ENCODE data around the gene SLC41A1. TPM values are rescaled to one million over a fixed set of nuclear protein-coding genes. Genes with fewer than 3 reads are reported as not detected.

Gene SLC41A1
- total and polyA plus RNA-seq, 12 donors = 97.0 to 566 (median 303) TPM

DNA sequence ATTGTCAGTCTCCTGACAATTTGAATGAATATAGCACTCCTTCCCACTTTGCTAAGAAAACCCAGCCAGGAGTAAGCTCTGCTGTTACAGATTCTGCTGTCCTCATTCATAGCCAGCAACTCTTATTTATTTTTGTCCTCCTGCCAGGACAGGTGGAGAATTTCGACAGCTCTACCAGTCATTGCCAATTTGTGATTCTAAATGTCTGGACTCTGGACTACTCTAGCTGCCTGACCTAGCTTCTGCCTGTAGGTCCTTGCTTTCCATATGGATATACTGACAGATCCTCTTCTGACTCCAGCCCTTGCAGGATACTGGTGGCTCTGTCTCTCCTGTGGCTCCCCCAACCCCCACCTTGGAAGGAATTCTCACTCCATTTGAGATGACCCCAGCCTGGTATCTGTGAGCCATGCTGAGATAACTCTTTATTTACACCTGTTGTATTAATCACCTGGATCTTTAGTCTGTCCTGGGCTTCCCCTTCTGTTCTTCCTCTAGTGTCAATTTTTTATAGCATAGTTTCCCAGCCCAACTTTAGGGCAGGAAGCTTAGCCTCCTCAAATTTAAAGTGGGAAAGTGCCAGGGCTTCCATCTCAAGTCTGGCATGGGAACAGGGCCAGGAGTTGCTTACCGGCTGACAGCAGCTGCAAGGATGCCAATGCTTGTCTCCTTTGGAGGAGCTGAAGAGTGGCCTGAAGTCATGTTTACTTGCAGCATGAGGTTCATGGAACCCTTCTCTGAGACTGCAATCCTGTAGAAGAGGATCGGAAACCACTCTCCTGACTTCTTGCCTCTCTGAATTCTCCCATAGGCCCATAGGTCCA is 30.2 kb upstream of the SLC41A1 start:
- Histone ChIP-seq H3K27me3 (no peaks in the 10 kb centered on the region), H3K4me3 (no peak overlapping the region), H3K4me1 (peaks cover 0 to 31% (median 14%) of the 10 kb centered on the region in 9 donors), H3K36me3 (peaks cover 0 to 3% (median 0%) of the 10 kb centered on the region in 9 donors), H3K9me3 (no peaks in the 10 kb centered on the region), H3K27ac (no peak overlapping the region)
- DNase-seq (no peak), ATAC-seq (no peak)
- TF ChIP-seq, protein P1, sequence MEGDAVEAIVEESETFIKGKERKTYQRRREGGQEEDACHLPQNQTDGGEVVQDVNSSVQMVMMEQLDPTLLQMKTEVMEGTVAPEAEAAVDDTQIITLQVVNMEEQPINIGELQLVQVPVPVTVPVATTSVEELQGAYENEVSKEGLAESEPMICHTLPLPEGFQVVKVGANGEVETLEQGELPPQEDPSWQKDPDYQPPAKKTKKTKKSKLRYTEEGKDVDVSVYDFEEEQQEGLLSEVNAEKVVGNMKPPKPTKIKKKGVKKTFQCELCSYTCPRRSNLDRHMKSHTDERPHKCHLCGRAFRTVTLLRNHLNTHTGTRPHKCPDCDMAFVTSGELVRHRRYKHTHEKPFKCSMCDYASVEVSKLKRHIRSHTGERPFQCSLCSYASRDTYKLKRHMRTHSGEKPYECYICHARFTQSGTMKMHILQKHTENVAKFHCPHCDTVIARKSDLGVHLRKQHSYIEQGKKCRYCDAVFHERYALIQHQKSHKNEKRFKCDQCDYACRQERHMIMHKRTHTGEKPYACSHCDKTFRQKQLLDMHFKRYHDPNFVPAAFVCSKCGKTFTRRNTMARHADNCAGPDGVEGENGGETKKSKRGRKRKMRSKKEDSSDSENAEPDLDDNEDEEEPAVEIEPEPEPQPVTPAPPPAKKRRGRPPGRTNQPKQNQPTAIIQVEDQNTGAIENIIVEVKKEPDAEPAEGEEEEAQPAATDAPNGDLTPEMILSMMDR (IDR thresholded peaks at IDR 0.05) = no peak
- WGBS, 2 donors = 64 to 73% methylated on average over 3 of the region's 3 CpGs
- intact Hi-C loops (cut with DNase I) = no loop called here

DNA sequence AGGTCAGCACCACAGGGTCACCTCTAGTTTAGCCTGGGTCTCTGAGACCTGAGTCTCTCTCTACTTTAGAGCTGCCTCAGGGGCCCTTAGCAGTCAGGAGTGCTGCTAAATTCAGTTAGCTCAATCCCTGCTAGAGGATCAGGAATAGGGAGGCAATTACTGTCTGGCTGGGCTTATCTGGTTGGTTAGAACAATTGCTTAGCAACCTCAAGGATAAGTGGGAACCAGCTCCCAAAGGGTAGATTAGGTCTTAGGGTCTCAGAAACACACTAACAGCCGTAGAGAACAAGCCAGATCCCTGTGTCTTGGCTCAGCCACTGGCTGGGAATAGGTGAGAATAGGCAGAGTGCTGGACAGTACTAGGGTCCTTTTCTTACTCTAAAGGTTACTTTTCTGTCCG is 29.2 kb upstream of the SLC41A1 start:
- ATAC-seq = peak; percentile 42 to 88 (median 74)
- Histone ChIP-seq H3K27ac (peak overlapping the region in 5 of 10 donors; percentile 10 to 42 (median 27)), H3K9me3 (no peaks in the 10 kb centered on the region)

DNA sequence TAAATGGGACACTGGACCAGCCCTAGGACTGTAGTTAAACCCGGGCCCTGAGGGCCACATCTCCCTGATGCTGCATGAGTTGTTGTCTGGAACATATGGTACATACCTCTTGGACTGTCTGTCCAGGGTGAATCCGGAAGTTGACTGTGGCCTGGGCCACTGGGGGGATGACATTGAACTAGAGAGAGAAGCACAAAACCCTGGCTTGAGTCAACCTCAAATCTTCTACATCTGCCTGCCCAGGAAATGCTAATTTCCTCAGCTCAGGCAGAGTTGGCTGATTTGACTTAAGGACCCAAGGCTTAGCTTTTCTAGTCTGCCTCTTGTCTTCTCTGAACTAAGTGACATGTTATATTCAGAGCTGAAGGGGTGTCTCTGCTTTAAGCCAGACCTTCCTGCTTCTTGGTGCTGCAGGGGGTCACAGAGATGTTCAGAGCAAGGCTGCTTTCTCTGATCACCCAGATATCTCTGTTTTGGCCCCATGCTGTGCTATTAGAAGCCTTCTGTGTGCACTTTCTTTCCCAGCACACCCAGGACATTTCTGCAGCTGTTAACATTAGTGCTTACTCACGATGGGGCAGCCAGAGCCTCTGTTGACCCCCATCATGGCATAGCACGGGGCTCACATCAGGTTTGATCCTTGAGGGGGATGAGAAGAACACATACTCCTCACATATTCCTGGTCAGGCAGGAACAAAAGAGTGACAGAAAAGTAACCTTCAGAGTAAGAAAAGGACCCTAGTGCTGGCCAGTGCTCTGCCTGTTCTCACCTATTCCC is 27.3 kb upstream of the SLC41A1 start:
- intact Hi-C loops (cut with DNase I) = no loop called here
- no peak for ATAC-seq
- TF ChIP-seq, protein P1 (IDR thresholded peaks at IDR 0.05) = no peak

More for the DNA sequence above, 29.2 kb upstream of the SLC41A1 start:
- Histone ChIP-seq H3K36me3 (peaks cover 0 to 3% (median 0%) of the 10 kb centered on the region in 9 donors), H3K27me3 (no peaks in the 10 kb centered on the region), H3K4me1 (peaks cover 0 to 31% (median 14%) of the 10 kb centered on the region in 9 donors), H3K4me3 (no peak overlapping the region)
- no peak for DNase-seq
- TF ChIP-seq, protein P1 (IDR thresholded peaks at IDR 0.05) = no peak
- WGBS, 2 donors = 47 to 55% methylated on average over 2 of the region's 2 CpGs
- intact Hi-C loops (cut with DNase I) = no loop called here

DNA sequence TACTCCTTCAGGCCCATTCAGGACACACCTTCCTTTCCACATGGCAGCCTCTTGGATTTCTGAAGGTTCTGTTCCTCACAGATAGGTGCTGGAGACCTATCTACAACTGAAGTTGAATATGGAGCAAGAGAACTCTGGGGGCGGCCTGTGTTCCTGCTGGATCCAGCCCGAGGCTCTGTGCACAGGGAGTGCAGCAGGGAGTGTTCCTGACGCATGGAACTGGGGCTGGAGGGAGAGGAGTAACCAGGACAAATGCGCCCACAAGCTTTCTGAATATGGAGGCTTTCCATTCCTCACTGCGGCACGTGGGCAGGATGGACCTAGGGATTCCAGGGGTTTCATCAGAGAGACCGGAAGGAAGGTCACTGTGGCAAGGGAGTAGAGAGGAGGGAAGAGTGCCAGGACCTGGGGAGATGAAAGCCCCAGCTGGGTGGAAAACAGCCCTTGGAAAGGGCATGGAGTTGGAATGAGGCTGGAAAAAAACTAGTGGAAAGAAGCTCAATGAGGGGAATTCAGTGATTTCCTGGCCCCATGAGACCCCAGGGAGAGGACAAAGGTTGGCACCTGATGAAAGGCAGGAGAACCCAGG is 24.5 kb upstream of the SLC41A1 start:
- peaks cover 0 to 30% (median 17%) of the 10 kb centered on the region in 9 donors for H3K4me1 ChIP-seq
- H3K27ac ChIP-seq = no peak overlapping the region
- no peaks in the 10 kb centered on the region for H3K36me3 ChIP-seq
- H3K9me3 ChIP-seq = no peaks in the 10 kb centered on the region
- DNase-seq (no peak), ATAC-seq (no peak)
- H3K27me3 ChIP-seq = no peaks in the 10 kb centered on the region
- intact Hi-C loops (cut with DNase I) = no loop called here
- 78 to 92% methylated on average over 7 of the region's 7 CpGs for WGBS, 2 donors
- no peak overlapping the region for H3K4me3 ChIP-seq
- TF ChIP-seq, protein P1 (IDR thresholded peaks at IDR 0.05) = no peak

More for the DNA sequence above, 27.3 kb upstream of the SLC41A1 start:
- Histone ChIP-seq H3K36me3 (peaks cover 0 to 3% (median 0%) of the 10 kb centered on the region in 9 donors), H3K4me3 (no peak overlapping the region), H3K27me3 (no peaks in the 10 kb centered on the region), H3K4me1 (peaks cover 0 to 31% (median 14%) of the 10 kb centered on the region in 9 donors), H3K27ac (peak overlapping the region in 1 of 10 donors; percentile 36), H3K9me3 (no peaks in the 10 kb centered on the region)
- no peak for DNase-seq
- whole genome bisulfite sequencing, 2 donors = 61 to 75% methylated on average over 4 of the region's 4 CpGs
